Prostate gland (tissue), 2 donors: Measurements from ENCODE around the gene ARHGAP5.

ENCODE experiments used
- POLR2AphosphoS5 ChIP-seq: sonication (generic); formaldehyde crosslinking; IDR thresholded peaks from one replicate; pipeline ENCODE4 v1.6.1; 2017; ENCODE audit warnings: antibody characterized with exemption
- TF ChIP-seq, protein P1 (sequence below), 4 experiments: fragments of 200-600 bp in 2 of 4; fragments of 450-650 bp in 2 of 4; sonication (generic) in 2 of 4; IDR thresholded peaks; 1 replicate in 3 of 4; 2 replicates in 1 of 4; pipeline ENCODE4 v1.5.1; 2016 to 2019; ENCODE audit warnings: antibody characterized with exemption in 4 of 4, mild to moderate bottlenecking in 2 of 4, moderate library complexity in 2 of 4

DNA sequence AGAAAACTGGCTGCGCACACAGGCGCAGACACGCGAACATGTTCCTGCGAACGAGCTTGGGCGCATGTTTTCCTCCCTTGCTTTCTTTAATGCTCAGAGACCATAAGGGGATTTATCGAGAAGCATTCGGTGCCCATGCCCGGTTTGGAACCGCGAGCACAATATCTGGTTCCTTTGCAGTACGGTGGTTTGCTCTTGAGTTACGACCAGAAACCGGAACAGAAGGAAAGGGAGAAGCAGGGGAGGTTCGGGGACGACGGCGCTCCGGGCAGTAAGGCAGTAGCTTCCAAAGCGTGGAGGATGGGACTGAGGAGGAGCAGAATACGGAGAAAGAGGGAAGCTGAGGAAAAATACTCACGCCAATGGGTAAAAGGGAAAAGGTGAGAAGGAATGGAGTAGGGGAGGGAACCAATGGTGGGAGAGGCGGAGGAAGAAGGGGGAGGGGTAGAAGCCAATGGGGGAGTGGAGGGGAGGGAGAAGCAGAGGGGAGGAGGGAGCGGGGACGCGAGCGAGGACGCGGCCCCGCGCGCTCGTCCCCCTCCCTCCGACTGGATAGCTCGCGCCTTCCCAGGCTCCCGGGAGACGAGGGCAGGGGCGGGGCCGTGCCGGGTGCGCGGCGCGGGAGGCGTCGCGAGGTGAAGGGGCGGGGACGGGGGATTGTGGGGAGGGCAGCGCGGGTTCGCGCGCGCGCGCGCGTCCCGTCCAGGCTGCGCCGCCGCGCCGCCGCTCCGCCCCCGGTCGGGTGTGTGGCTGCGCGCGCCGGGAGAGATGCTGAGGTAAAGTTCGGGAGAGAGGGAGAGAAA, 625 bp upstream of the ARHGAP5 start:
- TF ChIP-seq, protein P1, sequence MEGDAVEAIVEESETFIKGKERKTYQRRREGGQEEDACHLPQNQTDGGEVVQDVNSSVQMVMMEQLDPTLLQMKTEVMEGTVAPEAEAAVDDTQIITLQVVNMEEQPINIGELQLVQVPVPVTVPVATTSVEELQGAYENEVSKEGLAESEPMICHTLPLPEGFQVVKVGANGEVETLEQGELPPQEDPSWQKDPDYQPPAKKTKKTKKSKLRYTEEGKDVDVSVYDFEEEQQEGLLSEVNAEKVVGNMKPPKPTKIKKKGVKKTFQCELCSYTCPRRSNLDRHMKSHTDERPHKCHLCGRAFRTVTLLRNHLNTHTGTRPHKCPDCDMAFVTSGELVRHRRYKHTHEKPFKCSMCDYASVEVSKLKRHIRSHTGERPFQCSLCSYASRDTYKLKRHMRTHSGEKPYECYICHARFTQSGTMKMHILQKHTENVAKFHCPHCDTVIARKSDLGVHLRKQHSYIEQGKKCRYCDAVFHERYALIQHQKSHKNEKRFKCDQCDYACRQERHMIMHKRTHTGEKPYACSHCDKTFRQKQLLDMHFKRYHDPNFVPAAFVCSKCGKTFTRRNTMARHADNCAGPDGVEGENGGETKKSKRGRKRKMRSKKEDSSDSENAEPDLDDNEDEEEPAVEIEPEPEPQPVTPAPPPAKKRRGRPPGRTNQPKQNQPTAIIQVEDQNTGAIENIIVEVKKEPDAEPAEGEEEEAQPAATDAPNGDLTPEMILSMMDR (IDR thresholded peaks at IDR 0.05) = no peak
- peak; percentile 79 for TF ChIP-seq POLR2AphosphoS5
